Ishikawa (cell line): ENCODE data around the gene RAB10.
A peak's percentile ranks its signal among the peaks of the same experiment; 100 is the strongest.

Experiments
- CEBPB ChIP-seq: IDR thresholded peaks from 2 replicates; pipeline ENCODE4 v1.6.1; 2012
- CREB1 ChIP-seq: IDR thresholded peaks from 2 replicates; pipeline ENCODE4 v1.6.1; 2012; ENCODE audit warnings: low read depth
- EGR1 ChIP-seq: IDR thresholded peaks from 2 replicates; pipeline ENCODE4 v1.6.1; 2012
- EP300 ChIP-seq: IDR thresholded peaks from 2 replicates; pipeline ENCODE4 v1.6.1; 2012; ENCODE audit warnings: borderline replicate concordance
- FOXM1 ChIP-seq: IDR thresholded peaks from 2 replicates; pipeline ENCODE4 v1.6.1; 2012; ENCODE audit warnings: low read depth, borderline replicate concordance
- MAX ChIP-seq: IDR thresholded peaks from 2 replicates; pipeline ENCODE4 v1.6.1; 2012
- NFIC ChIP-seq: IDR thresholded peaks from 2 replicates; pipeline ENCODE4 v1.6.1; 2012
- RAD21 ChIP-seq: IDR thresholded peaks from 2 replicates; pipeline ENCODE4 v1.6.1; 2012; ENCODE audit warnings: low read depth
- REST ChIP-seq: IDR thresholded peaks from 2 replicates; pipeline ENCODE4 v1.6.1; 2012; ENCODE audit warnings: low read depth, mild to moderate bottlenecking
- TAF1 ChIP-seq: IDR thresholded peaks from 2 replicates; pipeline ENCODE4 v1.6.1; 2012; ENCODE audit warnings: low read depth, mild to moderate bottlenecking
- TCF12 ChIP-seq: IDR thresholded peaks from 2 replicates; pipeline ENCODE4 v1.6.1; 2012; ENCODE audit warnings: low read depth
- TEAD4 ChIP-seq: IDR thresholded peaks from 2 replicates; pipeline ENCODE4 v1.6.1; 2012
- USF1 ChIP-seq: IDR thresholded peaks from 2 replicates; pipeline ENCODE4 v1.6.1; 2012
- YY1 ChIP-seq: IDR thresholded peaks from 2 replicates; pipeline ENCODE4 v1.6.1; 2012; ENCODE audit warnings: low read depth
- ZBTB7A ChIP-seq: IDR thresholded peaks from 2 replicates; pipeline ENCODE4 v1.6.1; 2012; ENCODE audit warnings: low read depth

RAB10 gene

GRCh38 chr2:26165403-26165802, 131.5 kb downstream of the RAB10 start:
- TF ChIP-seq YY1 (no peak), RAD21 (no peak), MAX (no peak), EP300 (no peak), TEAD4 (no peak), CREB1 (no peak), NFIC (no peak), ZBTB7A (no peak), TAF1 (no peak), TCF12 (no peak), CEBPB (no peak), REST (no peak), EGR1 (no peak)

- no peak for TF ChIP-seq NFIC
Measured at GRCh38 chr2:26168785-26169184, 134.9 kb downstream of the RAB10 start.

GRCh38 chr2:26169226-26169625, 135.3 kb downstream of the RAB10 start:
- no peak for TF ChIP-seq CEBPB
- TF ChIP-seq USF1: no peak
- no peak for TF ChIP-seq CREB1
- TF ChIP-seq NFIC: no peak
- TF ChIP-seq MAX: no peak
- no peak for TF ChIP-seq YY1
- no peak for TF ChIP-seq TEAD4
- no peak for TF ChIP-seq RAD21
- no peak for TF ChIP-seq TCF12
- TF ChIP-seq EGR1: no peak
- TF ChIP-seq EP300: no peak

- no peak for TF ChIP-seq EP300
- no peak for TF ChIP-seq USF1
- no peak for TF ChIP-seq ZBTB7A
Measured at GRCh38 chr2:26169681-26170414, 136.0 kb downstream of the RAB10 start.

GRCh38 chr2:26170795-26171194, 136.9 kb downstream of the RAB10 start:
- TF ChIP-seq YY1 (no peak), REST (no peak), MAX (no peak), CEBPB (no peak), CREB1 (no peak), ZBTB7A (no peak), FOXM1 (no peak), RAD21 (no peak), TAF1 (no peak), TCF12 (no peak), NFIC (no peak), USF1 (no peak), TEAD4 (no peak)

- no peak for TF ChIP-seq REST
- peak; percentile 84 for TF ChIP-seq ZBTB7A
- no peak for TF ChIP-seq CREB1
- no peak for TF ChIP-seq FOXM1
- TF ChIP-seq TAF1: no peak
Measured at GRCh38 chr2:26172189-26172870, 138.4 kb downstream of the RAB10 start.
